Stimulated activated naive CD8-positive, alpha-beta T cell treated with anti-CD3 and anti-CD28 coated beads, Interleukin-15, amount 100 ng/mL, for 72 hours (primary cell): ENCODE results near the gene PLEKHO2.

ENCODE experiments used
- ATAC-seq: fragments of 150-1000 bp; cut with Tn5 transposase; 2 replicates; pipeline ENCODE4 v1.10.0; 2021; ENCODE audit warnings: mild to moderate bottlenecking, moderate library complexity
- DNase-seq, 2 donors: peaks; one replicate each; pipeline ENCODE4 v3.0.0; 2021 to 2022
- H3K27ac Mint-ChIP-seq, 2 donors: one replicate each; pipeline ENCODE4 v1.8.0; 2022; ENCODE audit warnings: mild to moderate bottlenecking in 2 of 2, mixed read lengths in 2 of 2, moderate library complexity in 2 of 2
- H3K27me3 Mint-ChIP-seq: one replicate; pipeline ENCODE4 v1.8.0; 2022; ENCODE audit warnings: mixed read lengths
- H3K4me1 Mint-ChIP-seq: one replicate; pipeline ENCODE4 v1.8.0; 2022; ENCODE audit warnings: mild to moderate bottlenecking, mixed read lengths
- H3K4me3 Mint-ChIP-seq, 2 donors: one replicate each; pipeline ENCODE4 v1.8.0; 2022; ENCODE audit warnings: mild to moderate bottlenecking in 2 of 2, mixed read lengths in 2 of 2, moderate library complexity in 1 of 2
- H3K9me3 Mint-ChIP-seq, 2 donors: one replicate each; pipeline ENCODE4 v1.8.0; 2022; ENCODE audit warnings: mixed read lengths in 2 of 2

Gene PLEKHO2

GRCh38 chr15:64905941-64906340 is 64.2 kb downstream of the PLEKHO2 start:
- Mint-ChIP-seq H3K27ac (no peak overlapping the region), H3K4me1 (peaks cover 37% of the 10 kb centered on the region), H3K9me3 (peaks cover 2 to 3% of the 10 kb centered on the region in 2 donors), H3K4me3 (peak overlapping the region in 1 of 2 donors; percentile 75), H3K27me3 (peaks cover 17% of the 10 kb centered on the region)
- ATAC-seq (no peak), DNase-seq (no peak)

- DNase-seq (no peak), ATAC-seq (no peak)
- Mint-ChIP-seq H3K27ac (no peak overlapping the region), H3K4me1 (peaks cover 42% of the 10 kb centered on the region), H3K27me3 (peaks cover 22% of the 10 kb centered on the region), H3K9me3 (no peaks in the 10 kb centered on the region), H3K4me3 (no peak overlapping the region)
Measured at GRCh38 chr15:64906402-64906801, 64.7 kb downstream of the PLEKHO2 start.

- DNase-seq (no peak), ATAC-seq (no peak)
- no peaks in the 10 kb centered on the region for H3K9me3 Mint-ChIP-seq
- H3K27ac Mint-ChIP-seq: no peak overlapping the region
- H3K4me1 Mint-ChIP-seq: peaks cover 42% of the 10 kb centered on the region
- H3K27me3 Mint-ChIP-seq: peaks cover 25% of the 10 kb centered on the region
- H3K4me3 Mint-ChIP-seq: no peak overlapping the region
Measured at GRCh38 chr15:64907991-64908390, 66.3 kb downstream of the PLEKHO2 start.

- no peak for DNase-seq
- ATAC-seq: no peak
- Mint-ChIP-seq H3K4me1 (peaks cover 30% of the 10 kb centered on the region), H3K27me3 (peaks cover 25% of the 10 kb centered on the region), H3K9me3 (no peaks in the 10 kb centered on the region), H3K4me3 (no peak overlapping the region), H3K27ac (no peak overlapping the region)
Measured at GRCh38 chr15:64909546-64909945, 67.8 kb downstream of the PLEKHO2 start.

- peak; percentile 85 for ATAC-seq
- DNase-seq: peak; percentile 34 to 38
- peaks cover 39% of the 10 kb centered on the region for H3K4me1 Mint-ChIP-seq
- peaks cover 25% of the 10 kb centered on the region for H3K27me3 Mint-ChIP-seq
- H3K9me3 Mint-ChIP-seq: no peaks in the 10 kb centered on the region
- H3K27ac Mint-ChIP-seq: peak within 1 kb of the TSS in 1 of 2 donors; percentile 57
- H3K4me3 Mint-ChIP-seq: peak within 1 kb of the TSS; percentile 67 to 83
Measured at GRCh38 chr15:64911311-64912186, 69.8 kb downstream of the PLEKHO2 start, which contains the start of gene ANKDD1A. ANKDD1A (plus strand) TSS chr15:64911902; CDS start chr15:64911931, 29 bp downstream.

- Mint-ChIP-seq H3K9me3 (no peaks in the 10 kb centered on the region), H3K4me1 (peaks cover 44% of the 10 kb centered on the region), H3K27me3 (peaks cover 25% of the 10 kb centered on the region), H3K4me3 (peak overlapping the region; percentile 2 to 83), H3K27ac (no peak overlapping the region)
- DNase-seq: no peak
- no peak for ATAC-seq
Measured at GRCh38 chr15:64912379-64913325, 70.9 kb downstream of the PLEKHO2 start.

GRCh38 chr15:64915518-64916227 is 74.0 kb downstream of the PLEKHO2 start:
- ATAC-seq (no peak), DNase-seq (no peak)
- Mint-ChIP-seq H3K4me1 (peaks cover 44% of the 10 kb centered on the region), H3K27me3 (peaks cover 10% of the 10 kb centered on the region), H3K4me3 (no peak overlapping the region), H3K9me3 (no peaks in the 10 kb centered on the region), H3K27ac (peak overlapping the region in 1 of 2 donors; percentile 20)

- H3K27ac Mint-ChIP-seq: no peak overlapping the region
- no peaks in the 10 kb centered on the region for H3K9me3 Mint-ChIP-seq
Measured at GRCh38 chr15:64916365-64916764, 74.7 kb downstream of the PLEKHO2 start.

GRCh38 chr15:64917211-64917610 is 75.5 kb downstream of the PLEKHO2 start:
- no peak for DNase-seq
- Mint-ChIP-seq H3K27ac (no peak overlapping the region), H3K9me3 (no peaks in the 10 kb centered on the region)

More at GRCh38 chr15:64916365-64916764, 74.7 kb downstream of the PLEKHO2 start:
- Mint-ChIP-seq H3K4me3 (no peak overlapping the region), H3K27me3 (peaks cover 3% of the 10 kb centered on the region), H3K4me1 (peaks cover 37% of the 10 kb centered on the region)
- ATAC-seq (no peak), DNase-seq (no peak)

More at GRCh38 chr15:64917211-64917610, 75.5 kb downstream of the PLEKHO2 start:
- no peaks in the 10 kb centered on the region for H3K27me3 Mint-ChIP-seq
- no peak for ATAC-seq
- no peak overlapping the region for H3K4me3 Mint-ChIP-seq
- peaks cover 31% of the 10 kb centered on the region for H3K4me1 Mint-ChIP-seq
